Parathyroid adenoma (tissue), 2 donors: ENCODE results near the gene GPR171.

Source experiments
- H2AFZ ChIP-seq: fragments of 300-600 bp; sonication (generic); one replicate; pipeline ENCODE4 v1.7.0; 2017; ENCODE audit warnings: antibody characterized with exemption, mild to moderate bottlenecking
- H3K27ac ChIP-seq: fragments of 300-600 bp; sonication (generic); one replicate; pipeline ENCODE4 v1.7.0; 2017
- H3K27me3 ChIP-seq: fragments of 300-600 bp; sonication (generic); one replicate; pipeline ENCODE4 v1.7.0; 2017; ENCODE audit warnings: low read length; ENCODE audit not compliant: control insufficient read depth, insufficient read depth
- H3K36me3 ChIP-seq: fragments of 300-600 bp; sonication (generic); one replicate; pipeline ENCODE4 v1.7.0; 2017; ENCODE audit warnings: low read length; ENCODE audit not compliant: control insufficient read depth, insufficient read depth
- H3K4me1 ChIP-seq: fragments of 300-600 bp; sonication (generic); one replicate; pipeline ENCODE4 v1.7.0; 2017; ENCODE audit warnings: control low read depth
- H3K4me2 ChIP-seq: fragments of 300-600 bp; sonication (generic); one replicate; pipeline ENCODE4 v1.7.0; 2017; ENCODE audit warnings: low read length
- H3K4me3 ChIP-seq: fragments of 300-600 bp; sonication (generic); one replicate; pipeline ENCODE4 v1.7.0; 2017; ENCODE audit warnings: low read depth, low read length
- H3K79me2 ChIP-seq: fragments of 300-600 bp; sonication (generic); one replicate; pipeline ENCODE4 v1.7.0; 2017; ENCODE audit warnings: control low read depth
- H3K9ac ChIP-seq: fragments of 300-600 bp; sonication (generic); one replicate; pipeline ENCODE4 v1.7.0; 2017; ENCODE audit warnings: mild to moderate bottlenecking
- H3K9me3 ChIP-seq: fragments of 300-600 bp; sonication (generic); one replicate; pipeline ENCODE4 v1.7.0; 2017; ENCODE audit warnings: low read length; ENCODE audit not compliant: control insufficient read depth
- TF ChIP-seq, protein P1 (sequence below): fragments of 300-600 bp; sonication (generic); IDR thresholded peaks from one replicate; pipeline ENCODE4 v1.7.0; 2017; ENCODE audit warnings: antibody characterized with exemption, mild to moderate bottlenecking
- donor health status: primary hyperparathyroidism.

Gene GPR171

DNA sequence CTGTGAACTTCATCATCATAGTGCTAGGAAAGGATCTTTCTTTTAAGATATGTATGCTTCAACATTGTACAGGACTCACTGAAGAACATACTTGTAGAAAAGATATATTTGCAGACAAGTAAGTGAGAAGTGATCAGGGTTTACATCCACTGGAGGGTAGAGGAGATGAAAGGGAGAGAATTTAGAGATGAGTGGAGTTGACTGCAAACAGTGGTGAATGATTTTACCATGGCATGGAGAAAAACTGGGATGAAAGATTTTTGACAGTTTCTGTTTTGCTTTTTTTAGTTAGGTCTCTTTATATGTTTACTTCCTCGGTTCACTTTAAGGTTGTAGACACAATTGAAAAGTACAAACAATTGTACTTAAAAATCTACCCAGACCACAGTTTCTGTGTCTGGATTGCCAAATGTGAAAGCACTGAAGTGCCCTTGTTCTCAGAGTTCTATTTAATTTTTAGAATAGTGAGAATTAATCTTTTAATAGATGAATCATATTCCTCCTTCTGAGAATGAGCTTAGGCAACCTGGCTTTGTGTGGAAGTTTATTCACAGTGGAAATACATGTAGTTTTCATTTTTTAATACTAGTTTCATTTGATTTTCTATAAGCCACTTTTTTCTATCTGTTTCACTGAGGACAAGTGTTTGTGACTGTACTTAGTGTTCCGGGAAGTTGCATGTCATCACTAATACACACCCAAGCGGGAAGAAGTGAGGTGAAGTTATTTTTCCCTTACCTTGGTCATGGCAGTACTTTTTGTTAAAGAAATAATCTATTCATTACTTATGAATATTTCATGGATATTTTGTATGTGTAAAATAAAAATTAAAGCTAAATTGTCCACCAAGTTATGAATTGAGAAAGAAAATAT is 1.8 kb upstream of the GPR171 start:
- Histone ChIP-seq H3K4me1 (no peaks in the 10 kb centered on the region), H2AFZ (no peak overlapping the region), H3K79me2 (no peaks in the 10 kb centered on the region), H3K27me3 (no peaks in the 10 kb centered on the region), H3K27ac (no peak overlapping the region), H3K9ac (no peak overlapping the region), H3K36me3 (no peaks in the 10 kb centered on the region), H3K4me3 (no peak overlapping the region), H3K9me3 (no peaks in the 10 kb centered on the region), H3K4me2 (no peak overlapping the region)
- TF ChIP-seq, protein P1, sequence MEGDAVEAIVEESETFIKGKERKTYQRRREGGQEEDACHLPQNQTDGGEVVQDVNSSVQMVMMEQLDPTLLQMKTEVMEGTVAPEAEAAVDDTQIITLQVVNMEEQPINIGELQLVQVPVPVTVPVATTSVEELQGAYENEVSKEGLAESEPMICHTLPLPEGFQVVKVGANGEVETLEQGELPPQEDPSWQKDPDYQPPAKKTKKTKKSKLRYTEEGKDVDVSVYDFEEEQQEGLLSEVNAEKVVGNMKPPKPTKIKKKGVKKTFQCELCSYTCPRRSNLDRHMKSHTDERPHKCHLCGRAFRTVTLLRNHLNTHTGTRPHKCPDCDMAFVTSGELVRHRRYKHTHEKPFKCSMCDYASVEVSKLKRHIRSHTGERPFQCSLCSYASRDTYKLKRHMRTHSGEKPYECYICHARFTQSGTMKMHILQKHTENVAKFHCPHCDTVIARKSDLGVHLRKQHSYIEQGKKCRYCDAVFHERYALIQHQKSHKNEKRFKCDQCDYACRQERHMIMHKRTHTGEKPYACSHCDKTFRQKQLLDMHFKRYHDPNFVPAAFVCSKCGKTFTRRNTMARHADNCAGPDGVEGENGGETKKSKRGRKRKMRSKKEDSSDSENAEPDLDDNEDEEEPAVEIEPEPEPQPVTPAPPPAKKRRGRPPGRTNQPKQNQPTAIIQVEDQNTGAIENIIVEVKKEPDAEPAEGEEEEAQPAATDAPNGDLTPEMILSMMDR = no peak

DNA sequence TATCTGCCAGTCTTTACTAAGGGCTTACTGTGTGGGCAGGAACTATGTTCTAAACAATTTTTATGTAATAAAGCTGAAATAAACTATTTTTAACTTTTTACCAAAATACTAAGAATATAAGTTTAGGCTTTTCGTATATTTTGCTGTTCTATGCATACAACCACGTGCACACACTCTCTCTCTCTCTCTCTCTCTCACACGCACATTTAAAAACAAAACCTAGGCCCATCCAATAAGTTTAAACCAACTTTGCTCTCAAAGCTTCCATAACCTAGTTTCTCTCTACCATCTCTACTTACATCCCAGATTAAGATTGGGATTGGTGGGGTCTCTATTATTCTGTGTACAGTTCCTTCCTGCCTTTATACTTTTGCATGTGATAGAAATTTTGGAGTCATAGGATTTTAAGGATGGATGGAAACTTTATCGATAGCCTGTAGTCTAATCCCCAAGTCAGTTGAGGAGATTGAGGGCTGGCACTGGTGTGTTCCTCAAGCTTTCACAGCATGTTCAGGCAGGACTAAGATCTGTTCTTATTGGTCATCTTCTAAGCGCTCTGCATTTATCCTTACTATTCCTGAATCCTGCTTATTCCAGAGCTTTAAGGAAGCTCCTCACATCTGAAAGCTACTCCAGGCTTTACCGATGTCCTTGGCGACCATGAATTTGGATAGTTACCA is 1.8 kb downstream of the GPR171 start:
- no peaks in the 10 kb centered on the region for H3K79me2 ChIP-seq
- no peaks in the 10 kb centered on the region for H3K9me3 ChIP-seq
- no peak overlapping the region for H3K27ac ChIP-seq
- no peak overlapping the region for H3K4me3 ChIP-seq
- no peaks in the 10 kb centered on the region for H3K36me3 ChIP-seq
- H3K4me2 ChIP-seq = no peak overlapping the region
- no peaks in the 10 kb centered on the region for H3K27me3 ChIP-seq
- H2AFZ ChIP-seq = no peak overlapping the region
- H3K9ac ChIP-seq = no peak overlapping the region
- H3K4me1 ChIP-seq = no peaks in the 10 kb centered on the region
- TF ChIP-seq, protein P1 = no peak

DNA sequence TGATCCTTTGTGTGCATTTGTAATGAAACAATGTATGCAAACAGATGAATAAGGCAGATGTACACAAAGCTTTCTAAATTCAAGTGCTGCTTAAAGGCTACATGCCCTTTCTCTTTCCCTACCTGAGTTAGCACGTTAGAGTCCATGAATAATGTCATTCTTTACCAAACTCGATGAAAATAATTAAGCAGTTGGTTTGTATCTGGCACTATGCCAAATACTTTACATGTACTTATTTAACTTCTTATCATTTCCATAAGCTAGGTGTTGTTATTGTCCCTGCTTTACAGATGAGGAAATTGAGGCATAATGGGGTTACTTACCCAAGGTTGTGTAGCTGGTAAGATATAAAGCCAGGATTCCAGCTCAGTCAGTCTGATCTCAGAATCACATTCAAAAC is 2.4 kb downstream of the GPR171 start:
- Histone ChIP-seq H3K4me2 (no peak overlapping the region), H3K27ac (no peak overlapping the region), H3K4me3 (no peak overlapping the region)

DNA sequence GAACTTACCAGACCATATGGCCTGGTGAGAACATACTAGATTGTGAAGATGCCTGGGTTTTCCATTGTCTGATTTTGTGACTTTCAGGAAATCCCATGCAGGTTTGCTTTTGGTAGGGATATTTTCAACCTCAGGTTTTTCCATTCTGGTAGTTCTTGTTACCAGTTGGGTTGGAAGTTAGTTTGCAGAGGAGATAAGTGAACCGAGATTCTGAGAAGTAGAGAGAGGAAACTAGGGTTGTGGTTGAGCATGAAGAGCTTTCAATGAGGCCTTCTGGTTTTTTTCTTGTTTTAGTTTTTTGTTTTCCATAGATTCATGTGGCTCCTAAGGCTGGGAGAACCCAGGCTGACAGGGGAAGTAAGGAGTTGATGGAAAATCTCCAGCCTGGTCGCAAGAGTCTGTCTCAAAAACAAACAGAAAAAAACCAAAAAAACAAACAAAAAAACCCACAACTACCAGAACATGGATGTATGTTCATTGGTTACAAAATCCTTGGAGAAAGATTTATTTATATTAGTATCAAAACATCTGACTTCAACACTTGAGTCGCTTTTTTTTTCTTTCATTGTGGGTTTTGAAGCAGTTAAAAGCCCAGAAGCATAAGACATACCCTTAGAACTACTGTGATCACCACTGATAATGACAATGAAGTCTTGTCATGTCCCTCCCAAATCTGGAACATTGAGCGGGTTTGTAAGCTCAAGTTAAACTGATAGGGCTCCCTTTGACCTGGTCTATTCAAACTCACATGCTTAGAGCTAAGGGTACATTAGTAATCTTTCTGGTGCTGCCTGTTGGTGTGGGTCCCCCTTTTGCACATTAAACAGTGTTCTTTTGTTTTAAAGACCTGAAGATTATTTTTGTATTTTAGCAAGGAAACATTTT is 3.2 kb downstream of the GPR171 start:
- Histone ChIP-seq H2AFZ (no peak overlapping the region), H3K36me3 (no peaks in the 10 kb centered on the region), H3K27me3 (no peaks in the 10 kb centered on the region), H3K9me3 (no peaks in the 10 kb centered on the region), H3K9ac (no peak overlapping the region), H3K4me2 (no peak overlapping the region), H3K79me2 (no peaks in the 10 kb centered on the region), H3K27ac (no peak overlapping the region), H3K4me1 (no peaks in the 10 kb centered on the region), H3K4me3 (no peak overlapping the region)
- TF ChIP-seq, protein P1 = no peak

More for the DNA sequence above, 2.4 kb downstream of the GPR171 start:
- no peaks in the 10 kb centered on the region for H3K9me3 ChIP-seq
- H3K4me1 ChIP-seq = no peaks in the 10 kb centered on the region
- H2AFZ ChIP-seq = no peak overlapping the region
- H3K36me3 ChIP-seq = no peaks in the 10 kb centered on the region
- H3K27me3 ChIP-seq = no peaks in the 10 kb centered on the region
- TF ChIP-seq, protein P1 = no peak
- no peak overlapping the region for H3K9ac ChIP-seq
- no peaks in the 10 kb centered on the region for H3K79me2 ChIP-seq
